HFF-Myc (cell line): Measurements from ENCODE around the gene SEMA7A.

Experiments
- DNase-seq: peaks from one replicate; pipeline ENCODE4 v3.0.0-alpha.2; 2011; ENCODE audit warnings: low read depth; ENCODE audit errors: extremely low read depth
- H3K4me3 ChIP-seq: replicated peaks from 2 replicates; pipeline ENCODE4 v1.5.1; 2011; ENCODE audit warnings: low read depth, mild to moderate bottlenecking, control low read depth, low read length
- CTCF ChIP-seq: IDR thresholded peaks from 2 replicates; pipeline ENCODE4 v1.5.1; 2012; ENCODE audit warnings: mild to moderate bottlenecking, low read depth, low read length, control low read depth; ENCODE audit errors: missing control alignments

SEMA7A gene

DNA sequence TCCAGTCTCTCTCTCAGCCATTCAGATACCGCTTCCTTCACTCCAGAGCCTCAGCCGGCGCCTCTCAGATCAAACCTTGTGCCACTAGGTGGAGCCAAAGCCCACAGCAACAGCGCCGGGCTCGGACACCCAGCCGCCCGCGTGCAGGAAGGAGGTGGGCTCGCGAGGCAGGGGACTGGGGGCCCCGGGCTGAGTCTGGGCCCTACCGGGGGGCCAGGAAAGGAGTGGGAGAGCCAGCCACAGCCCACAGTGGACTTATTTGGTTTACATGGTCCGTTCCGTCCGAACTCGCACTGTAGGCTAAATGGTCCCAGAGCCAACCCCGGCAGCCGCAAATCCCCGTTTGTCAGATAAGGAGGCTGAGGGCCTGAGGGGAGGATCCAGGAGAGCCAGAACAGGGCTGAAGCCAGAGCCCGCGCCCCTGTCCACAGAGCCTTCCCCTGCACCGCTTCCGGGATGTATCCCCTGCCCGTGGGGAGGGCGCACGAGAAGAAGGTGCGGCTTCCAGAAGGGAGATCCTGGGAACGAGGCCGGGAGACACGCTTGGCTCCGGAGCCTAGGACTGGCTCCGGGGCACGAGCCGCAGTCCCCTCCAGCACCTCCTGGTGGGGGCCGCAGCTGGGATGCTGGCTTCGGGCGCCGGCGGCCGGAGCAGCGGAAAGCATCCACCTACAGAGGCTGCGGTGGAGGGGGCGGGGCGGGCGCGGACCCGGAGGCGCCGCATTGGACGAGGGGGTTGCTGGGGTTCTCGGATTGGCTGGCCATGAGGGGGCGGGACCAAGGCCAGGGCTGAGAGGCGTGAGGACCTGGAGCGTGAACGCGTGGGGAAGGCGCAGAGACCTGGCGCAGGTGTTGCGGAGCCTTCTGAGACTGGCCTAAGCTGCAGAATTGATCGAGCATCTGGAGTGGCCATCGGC lies 59.8 kb downstream of the SEMA7A start:
- H3K4me3 ChIP-seq: peak overlapping the region; percentile 53
- TF ChIP-seq CTCF: peak; percentile 88
- DNase-seq: peak; percentile 52

- peak overlapping the region; percentile 53 for H3K4me3 ChIP-seq
- no peak for DNase-seq
- no peak for TF ChIP-seq CTCF
These were observed 60.6 kb downstream of the SEMA7A start for GRCh38 chr15:74373056-74373650.

- H3K4me3 ChIP-seq: no peak overlapping the region
- no peak for TF ChIP-seq CTCF
- no peak for DNase-seq
These were observed 63.3 kb downstream of the SEMA7A start for GRCh38 chr15:74370471-74370870.

- TF ChIP-seq CTCF: no peak
- H3K4me3 ChIP-seq: no peak overlapping the region
- no peak for DNase-seq
These were observed 64.0 kb downstream of the SEMA7A start for GRCh38 chr15:74369756-74370155.

- no peak for DNase-seq
- H3K4me3 ChIP-seq: no peak overlapping the region
- no peak for TF ChIP-seq CTCF
These were observed 64.5 kb downstream of the SEMA7A start for GRCh38 chr15:74369084-74369745.

DNA sequence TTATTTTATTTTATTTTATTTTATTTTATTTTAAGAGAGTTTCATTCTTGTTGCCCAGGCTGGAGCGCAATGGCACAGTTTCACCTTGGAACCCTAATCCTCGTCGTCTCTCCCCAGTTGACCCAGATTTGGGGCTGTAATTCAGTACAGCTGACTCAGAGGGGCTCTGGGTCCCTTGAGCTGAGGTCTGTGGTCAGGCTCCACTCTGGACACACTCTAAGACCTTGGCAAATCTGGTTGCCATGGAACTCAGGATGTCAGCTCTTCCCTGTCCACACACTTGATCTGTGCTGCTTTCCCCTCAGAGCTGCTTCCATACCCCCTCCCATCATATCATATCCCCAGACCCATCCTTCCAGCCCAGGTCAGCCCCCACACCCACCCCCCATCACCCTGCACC lies 65.6 kb downstream of the SEMA7A start:
- no peak for TF ChIP-seq CTCF
- no peak overlapping the region for H3K4me3 ChIP-seq
- DNase-seq: no peak
